AG09319 (cell line): ENCODE measurements around the gene UBE2QL1.

Source experiments
- DNase-seq: peaks from one replicate; pipeline ENCODE4 v3.0.0-alpha.2; 2010; ENCODE audit warnings: low read depth; ENCODE audit errors: extremely low read depth
- TF ChIP-seq, protein P1 (sequence below): IDR thresholded peaks from 2 replicates; pipeline ENCODE4 v1.5.1; 2011; ENCODE audit warnings: low read depth, mild to moderate bottlenecking, inconsistent platforms, low read length, moderate library complexity

The UBE2QL1 gene

DNA sequence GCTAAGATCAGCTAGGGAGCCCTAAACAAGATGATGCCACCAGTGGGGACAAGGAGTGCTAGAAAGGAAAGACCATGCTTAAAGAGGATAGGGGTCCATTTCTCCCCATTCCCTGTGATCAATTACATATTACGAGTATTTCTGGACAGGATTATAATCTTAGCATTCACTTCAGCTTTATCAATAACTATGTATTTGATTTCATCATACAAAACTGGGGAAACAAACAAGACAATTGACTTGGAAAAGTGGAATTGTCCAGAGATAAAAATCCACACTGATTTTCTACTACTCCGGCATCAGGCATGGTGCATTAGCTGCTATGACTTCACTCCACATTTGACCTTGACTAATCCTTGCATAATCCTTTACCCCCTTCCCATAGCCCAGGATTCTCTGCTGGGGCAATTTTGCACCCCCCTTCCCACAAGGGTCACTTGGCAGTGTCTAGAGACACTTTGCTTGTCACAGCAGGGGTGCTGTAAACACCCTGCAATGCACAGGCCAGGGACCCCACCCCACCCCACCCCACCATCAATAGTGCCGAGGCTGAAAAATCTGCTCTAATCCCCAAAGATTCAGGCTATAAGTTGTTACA, 29.9 kb upstream of the UBE2QL1 start:
- DNase-seq: no peak
- TF ChIP-seq, protein P1, sequence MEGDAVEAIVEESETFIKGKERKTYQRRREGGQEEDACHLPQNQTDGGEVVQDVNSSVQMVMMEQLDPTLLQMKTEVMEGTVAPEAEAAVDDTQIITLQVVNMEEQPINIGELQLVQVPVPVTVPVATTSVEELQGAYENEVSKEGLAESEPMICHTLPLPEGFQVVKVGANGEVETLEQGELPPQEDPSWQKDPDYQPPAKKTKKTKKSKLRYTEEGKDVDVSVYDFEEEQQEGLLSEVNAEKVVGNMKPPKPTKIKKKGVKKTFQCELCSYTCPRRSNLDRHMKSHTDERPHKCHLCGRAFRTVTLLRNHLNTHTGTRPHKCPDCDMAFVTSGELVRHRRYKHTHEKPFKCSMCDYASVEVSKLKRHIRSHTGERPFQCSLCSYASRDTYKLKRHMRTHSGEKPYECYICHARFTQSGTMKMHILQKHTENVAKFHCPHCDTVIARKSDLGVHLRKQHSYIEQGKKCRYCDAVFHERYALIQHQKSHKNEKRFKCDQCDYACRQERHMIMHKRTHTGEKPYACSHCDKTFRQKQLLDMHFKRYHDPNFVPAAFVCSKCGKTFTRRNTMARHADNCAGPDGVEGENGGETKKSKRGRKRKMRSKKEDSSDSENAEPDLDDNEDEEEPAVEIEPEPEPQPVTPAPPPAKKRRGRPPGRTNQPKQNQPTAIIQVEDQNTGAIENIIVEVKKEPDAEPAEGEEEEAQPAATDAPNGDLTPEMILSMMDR: no peak

DNA sequence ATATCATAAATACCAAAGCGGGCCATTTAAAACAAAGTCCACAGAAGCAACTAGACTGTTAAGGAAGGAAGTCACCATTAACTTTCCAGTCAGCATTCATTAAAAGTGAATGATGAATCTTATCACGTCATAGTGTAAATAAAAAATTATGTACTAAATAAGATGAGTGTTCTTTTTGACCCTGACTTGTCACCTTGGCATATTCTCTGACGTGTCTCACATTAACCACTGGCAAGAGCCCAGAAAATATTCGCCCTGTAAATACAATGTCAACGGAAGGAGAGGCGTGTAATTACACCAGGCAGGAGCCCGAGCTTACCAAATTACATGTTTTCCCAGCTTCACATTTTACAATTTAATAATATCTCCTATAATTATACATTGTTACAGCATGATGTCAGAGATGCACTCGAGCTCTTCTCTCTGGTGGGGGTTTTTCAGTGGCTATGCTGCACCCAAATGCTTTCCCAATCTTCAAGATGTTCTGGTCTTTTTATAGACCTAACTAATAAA, 29.3 kb upstream of the UBE2QL1 start:
- TF ChIP-seq, protein P1: no peak
- no peak for DNase-seq

DNA sequence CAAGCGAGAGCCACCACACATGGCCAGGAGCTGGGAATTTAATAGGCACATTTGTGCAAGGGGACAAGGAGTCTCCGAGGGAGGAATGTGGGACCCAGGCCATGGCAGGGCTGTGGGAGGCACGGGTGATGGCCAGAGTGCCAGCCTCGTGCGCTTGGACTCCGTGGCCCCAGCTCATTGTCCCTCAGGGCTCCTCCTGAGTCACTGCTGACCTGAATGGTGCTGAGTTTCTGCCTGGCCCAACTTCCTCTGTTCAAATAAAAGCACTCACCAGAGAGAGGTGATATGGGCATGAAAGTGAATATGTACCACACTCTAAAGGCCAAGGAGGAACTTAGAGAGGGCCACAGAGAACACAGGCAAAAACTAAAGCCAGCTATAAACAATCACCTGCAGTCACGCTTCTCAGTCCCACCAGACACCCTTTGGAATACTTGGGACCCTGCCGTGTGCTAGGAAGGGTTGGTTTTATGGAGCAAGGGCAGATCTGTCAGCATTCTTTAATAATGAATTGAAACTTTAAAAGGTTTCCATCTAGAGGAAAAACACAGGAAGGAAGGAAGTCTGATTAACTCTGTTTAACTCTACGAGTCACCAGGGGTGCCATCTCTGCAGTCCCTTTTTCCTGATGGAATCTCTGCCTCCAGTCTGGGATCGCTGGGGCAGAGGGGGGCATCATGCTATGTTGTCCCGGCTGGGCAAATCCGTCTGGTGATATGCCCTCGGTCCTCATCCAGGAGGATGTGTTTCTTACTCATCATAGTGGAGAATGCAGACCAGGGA, 25.1 kb upstream of the UBE2QL1 start:
- TF ChIP-seq, protein P1: no peak
- DNase-seq: no peak

- TF ChIP-seq, protein P1: no peak
- no peak for DNase-seq
Observed at GRCh38 chr5:6424110-6424659, 24.5 kb upstream of the UBE2QL1 start.

DNA sequence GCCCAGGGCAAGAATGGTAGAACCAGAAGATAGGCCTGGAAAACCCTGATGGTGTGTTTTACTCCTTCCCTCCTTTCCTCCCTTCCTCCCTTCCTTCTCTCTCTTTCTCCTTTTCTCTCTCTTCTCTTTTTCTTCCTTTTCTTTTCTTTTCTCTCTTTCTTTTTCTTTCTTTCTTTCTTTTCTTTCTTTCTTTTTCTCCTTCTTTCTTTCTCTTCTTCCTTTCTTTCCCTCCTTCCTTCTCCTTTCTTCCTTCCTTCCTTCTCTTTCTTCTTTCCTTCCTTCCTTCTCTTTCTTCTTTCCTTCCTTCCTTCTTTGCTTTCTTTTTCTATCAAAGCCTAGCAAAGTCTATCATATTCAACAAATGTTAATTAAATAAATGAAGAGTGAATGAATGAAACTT, 24.0 kb upstream of the UBE2QL1 start:
- DNase-seq: no peak
- TF ChIP-seq, protein P1: no peak

DNA sequence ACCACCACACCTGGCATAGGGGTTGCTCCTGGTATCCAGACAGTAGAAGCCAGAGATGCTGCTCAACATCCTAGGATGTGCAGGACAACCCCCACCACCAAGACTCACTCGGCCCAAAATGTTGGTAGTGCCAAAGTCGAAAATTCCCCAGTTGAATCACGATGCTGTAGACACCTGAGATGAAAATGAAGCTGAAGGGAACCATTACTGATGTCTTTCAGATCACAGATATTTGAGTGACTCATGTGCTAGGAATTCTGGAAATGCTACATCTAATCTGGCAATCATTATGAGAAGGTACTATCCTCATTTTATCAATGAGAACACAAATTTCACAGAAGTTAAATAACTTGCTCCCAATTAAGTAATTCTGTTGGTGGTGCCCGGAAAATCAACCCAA, 21.0 kb upstream of the UBE2QL1 start:
- no peak for DNase-seq
- TF ChIP-seq, protein P1: no peak
